Measurements from ENCODE around the gene TNFRSF19.
"Not testable (repeated sequence)": the region's sequence is repeated elsewhere in the genome, so short reads cannot be mapped to it uniquely, and the experiment has no call there.

The TNFRSF19 gene

GRCh38 chr13:23671377-23671776 is 101.2 kb downstream of the TNFRSF19 start:
- Histone ChIP-seq H3K27me3 (ENCODE audit: control insufficient read depth, insufficient read depth, low read length) (no peaks in the 10 kb centered on the region), H3K9ac (ENCODE audit: low read depth, low read length) (no peak overlapping the region), H3K36me3 (ENCODE audit: control insufficient read depth, insufficient read depth, low read length) (no peaks in the 10 kb centered on the region), H3K9me3 (ENCODE audit: control insufficient read depth, insufficient read depth, low read length) (no peaks in the 10 kb centered on the region), H3K4me3 (ENCODE audit: low read depth, low read length) (no peak overlapping the region), H3K4me1 (ENCODE audit: control insufficient read depth, insufficient read depth, low read length) (no peaks in the 10 kb centered on the region)

GRCh38 chr13:23671897-23672296 is 101.7 kb downstream of the TNFRSF19 start:
- H3K9ac ChIP-seq (ENCODE audit: low read depth, low read length) = no peak overlapping the region
- H3K27me3 ChIP-seq (ENCODE audit: control insufficient read depth, insufficient read depth, low read length) = no peaks in the 10 kb centered on the region
- no peak overlapping the region for H3K4me3 ChIP-seq (ENCODE audit: low read depth, low read length)
- no peaks in the 10 kb centered on the region for H3K9me3 ChIP-seq (ENCODE audit: control insufficient read depth, insufficient read depth, low read length)
- no peaks in the 10 kb centered on the region for H3K36me3 ChIP-seq (ENCODE audit: control insufficient read depth, insufficient read depth, low read length)
- no peaks in the 10 kb centered on the region for H3K4me1 ChIP-seq (ENCODE audit: control insufficient read depth, insufficient read depth, low read length)

GRCh38 chr13:23672616-23673015 is 102.4 kb downstream of the TNFRSF19 start:
- Histone ChIP-seq H3K27me3 (ENCODE audit: control insufficient read depth, insufficient read depth, low read length) (no peaks in the 10 kb centered on the region), H3K9me3 (ENCODE audit: control insufficient read depth, insufficient read depth, low read length) (no peaks in the 10 kb centered on the region), H3K9ac (ENCODE audit: low read depth, low read length) (no peak overlapping the region), H3K36me3 (ENCODE audit: control insufficient read depth, insufficient read depth, low read length) (no peaks in the 10 kb centered on the region), H3K4me1 (ENCODE audit: control insufficient read depth, insufficient read depth, low read length) (no peaks in the 10 kb centered on the region), H3K4me3 (ENCODE audit: low read depth, low read length) (no peak overlapping the region)

GRCh38 chr13:23673354-23673753 is 103.1 kb downstream of the TNFRSF19 start:
- no peak overlapping the region for H3K9ac ChIP-seq (ENCODE audit: low read depth, low read length)
- H3K4me3 ChIP-seq (ENCODE audit: low read depth, low read length) = no peak overlapping the region
- no peaks in the 10 kb centered on the region for H3K9me3 ChIP-seq (ENCODE audit: control insufficient read depth, insufficient read depth, low read length)
- H3K27me3 ChIP-seq (ENCODE audit: control insufficient read depth, insufficient read depth, low read length) = no peaks in the 10 kb centered on the region
- H3K36me3 ChIP-seq (ENCODE audit: control insufficient read depth, insufficient read depth, low read length) = no peaks in the 10 kb centered on the region
- no peaks in the 10 kb centered on the region for H3K4me1 ChIP-seq (ENCODE audit: control insufficient read depth, insufficient read depth, low read length)

- Histone ChIP-seq H3K9ac (ENCODE audit: low read depth, low read length) (no peak overlapping the region), H3K4me3 (ENCODE audit: low read depth, low read length) (no peak overlapping the region), H3K9me3 (ENCODE audit: control insufficient read depth, insufficient read depth, low read length) (no peaks in the 10 kb centered on the region), H3K36me3 (ENCODE audit: control insufficient read depth, insufficient read depth, low read length) (no peaks in the 10 kb centered on the region), H3K27me3 (ENCODE audit: control insufficient read depth, insufficient read depth, low read length) (no peaks in the 10 kb centered on the region), H3K4me1 (ENCODE audit: control insufficient read depth, insufficient read depth, low read length) (no peaks in the 10 kb centered on the region)
Observed at GRCh38 chr13:23673867-23674605, 103.8 kb downstream of the TNFRSF19 start.

- Histone ChIP-seq H3K36me3 (ENCODE audit: control insufficient read depth, insufficient read depth, low read length) (no peaks in the 10 kb centered on the region), H3K27me3 (ENCODE audit: control insufficient read depth, insufficient read depth, low read length) (no peaks in the 10 kb centered on the region), H3K9ac (ENCODE audit: low read depth, low read length) (no peak overlapping the region), H3K4me1 (ENCODE audit: control insufficient read depth, insufficient read depth, low read length) (no peaks in the 10 kb centered on the region), H3K9me3 (ENCODE audit: control insufficient read depth, insufficient read depth, low read length) (no peaks in the 10 kb centered on the region), H3K4me3 (ENCODE audit: low read depth, low read length) (no peak overlapping the region)
Observed at GRCh38 chr13:23674795-23675640, 104.8 kb downstream of the TNFRSF19 start.

GRCh38 chr13:23677679-23678288 is 107.6 kb downstream of the TNFRSF19 start:
- H3K27me3 ChIP-seq (ENCODE audit: control insufficient read depth, insufficient read depth, low read length); H3K36me3 ChIP-seq (ENCODE audit: control insufficient read depth, insufficient read depth, low read length); H3K9ac ChIP-seq (ENCODE audit: low read depth, low read length); H3K9me3 ChIP-seq (ENCODE audit: control insufficient read depth, insufficient read depth, low read length); H3K4me1 ChIP-seq (ENCODE audit: control insufficient read depth, insufficient read depth, low read length); H3K4me3 ChIP-seq (ENCODE audit: low read depth, low read length): not testable (repeated sequence)

GRCh38 chr13:23678795-23679194 is 108.6 kb downstream of the TNFRSF19 start:
- no peaks in the 10 kb centered on the region for H3K27me3 ChIP-seq (ENCODE audit: control insufficient read depth, insufficient read depth, low read length)
- no peaks in the 10 kb centered on the region for H3K4me1 ChIP-seq (ENCODE audit: control insufficient read depth, insufficient read depth, low read length)
- no peak overlapping the region for H3K9ac ChIP-seq (ENCODE audit: low read depth, low read length)
- no peaks in the 10 kb centered on the region for H3K9me3 ChIP-seq (ENCODE audit: control insufficient read depth, insufficient read depth, low read length)
- no peak overlapping the region for H3K4me3 ChIP-seq (ENCODE audit: low read depth, low read length)
- H3K36me3 ChIP-seq (ENCODE audit: control insufficient read depth, insufficient read depth, low read length) = no peaks in the 10 kb centered on the region

- no peaks in the 10 kb centered on the region for H3K27me3 ChIP-seq (ENCODE audit: control insufficient read depth, insufficient read depth, low read length)
- no peak overlapping the region for H3K9ac ChIP-seq (ENCODE audit: low read depth, low read length)
- no peaks in the 10 kb centered on the region for H3K36me3 ChIP-seq (ENCODE audit: control insufficient read depth, insufficient read depth, low read length)
- no peaks in the 10 kb centered on the region for H3K9me3 ChIP-seq (ENCODE audit: control insufficient read depth, insufficient read depth, low read length)
- H3K4me1 ChIP-seq (ENCODE audit: control insufficient read depth, insufficient read depth, low read length) = no peaks in the 10 kb centered on the region
- H3K4me3 ChIP-seq (ENCODE audit: low read depth, low read length) = no peak overlapping the region
Observed at GRCh38 chr13:23679220-23679619, 109.0 kb downstream of the TNFRSF19 start.

- Histone ChIP-seq H3K36me3 (ENCODE audit: control insufficient read depth, insufficient read depth, low read length) (no peaks in the 10 kb centered on the region), H3K4me3 (ENCODE audit: low read depth, low read length) (no peak overlapping the region), H3K9me3 (ENCODE audit: control insufficient read depth, insufficient read depth, low read length) (peaks cover 5% of the 10 kb centered on the region), H3K4me1 (ENCODE audit: control insufficient read depth, insufficient read depth, low read length) (no peaks in the 10 kb centered on the region), H3K27me3 (ENCODE audit: control insufficient read depth, insufficient read depth, low read length) (no peaks in the 10 kb centered on the region), H3K9ac (ENCODE audit: low read depth, low read length) (no peak overlapping the region)
Observed at GRCh38 chr13:23680845-23681669, 110.8 kb downstream of the TNFRSF19 start.

GRCh38 chr13:23683084-23683483 is 112.9 kb downstream of the TNFRSF19 start:
- Histone ChIP-seq H3K36me3 (ENCODE audit: control insufficient read depth, insufficient read depth, low read length) (no peaks in the 10 kb centered on the region), H3K4me1 (ENCODE audit: control insufficient read depth, insufficient read depth, low read length) (no peaks in the 10 kb centered on the region), H3K9ac (ENCODE audit: low read depth, low read length) (no peak overlapping the region), H3K9me3 (ENCODE audit: control insufficient read depth, insufficient read depth, low read length) (peaks cover 5% of the 10 kb centered on the region), H3K27me3 (ENCODE audit: control insufficient read depth, insufficient read depth, low read length) (no peaks in the 10 kb centered on the region), H3K4me3 (ENCODE audit: low read depth, low read length) (no peak overlapping the region)

Measured in iPS-15b (cell line).